Type B pancreatic cell (in vitro differentiated cells): Measurements from ENCODE around the gene NEUROD2. TPM values are rescaled to one million over a fixed set of nuclear protein-coding genes. Genes with fewer than 3 reads are reported as not detected.

Experiments
- DNase-seq: peaks from one replicate; pipeline ENCODE4 v3.0.0; 2021; ENCODE audit warnings: mixed read lengths; ENCODE audit not compliant: unreplicated experiment; ENCODE audit errors: extremely low spot score
- H3K27ac Mint-ChIP-seq: 2 replicates; pipeline ENCODE4 v1.8.0; 2021; ENCODE audit warnings: mild to moderate bottlenecking, mixed read lengths
- H3K27me3 Mint-ChIP-seq: 2 replicates; pipeline ENCODE4 v1.8.0; 2021; ENCODE audit warnings: mixed read lengths
- H3K36me3 Mint-ChIP-seq: 2 replicates; pipeline ENCODE4 v1.8.0; 2021; ENCODE audit warnings: mixed read lengths
- H3K4me1 Mint-ChIP-seq: one replicate; pipeline ENCODE4 v1.8.0; 2021; ENCODE audit warnings: mixed read lengths; ENCODE audit not compliant: unreplicated experiment
- H3K4me3 Mint-ChIP-seq: 2 replicates; pipeline ENCODE4 v1.8.0; 2021; ENCODE audit warnings: mild to moderate bottlenecking, mixed read lengths
- H3K9me3 Mint-ChIP-seq: 2 replicates; pipeline ENCODE4 v1.8.0; 2021; ENCODE audit warnings: mixed read lengths
- CTCF ChIP-seq: fragments of 200-600 bp; sonication (generic); conservative IDR thresholded peaks from 2 replicates; pipeline ENCODE4 v1.5.0; 2021; ENCODE audit warnings: antibody characterized with exemption, mild to moderate bottlenecking
- total RNA-seq: library from RNA; stranded (reverse); gene quantifications from 2 replicates; pipeline ENCODE4 v1.2.1, GENCODE V29; 2021; ENCODE audit warnings: low replicate concordance

NEUROD2 gene
- total RNA-seq, 1 donor from 2014 or later: not detected

GRCh38 chr17:39581071-39581758, 26.5 kb downstream of the NEUROD2 start:
- H3K27me3 Mint-ChIP-seq: peaks cover 50% of the 10 kb centered on the region
- TF ChIP-seq CTCF: no peak
- no peak for DNase-seq

GRCh38 chr17:39580082-39580468, 27.6 kb downstream of the NEUROD2 start:
- H3K4me1 Mint-ChIP-seq: peaks cover 16% of the 10 kb centered on the region

More at GRCh38 chr17:39581071-39581758, 26.5 kb downstream of the NEUROD2 start:
- H3K4me3 Mint-ChIP-seq: no peak overlapping the region
- H3K36me3 Mint-ChIP-seq: no peaks in the 10 kb centered on the region
- no peaks in the 10 kb centered on the region for H3K9me3 Mint-ChIP-seq
- H3K4me1 Mint-ChIP-seq: peaks cover 14% of the 10 kb centered on the region
- H3K27ac Mint-ChIP-seq: no peak overlapping the region

GRCh38 chr17:39579318-39580081, 28.2 kb downstream of the NEUROD2 start:
- no peak for DNase-seq
- TF ChIP-seq CTCF: no peak
- Mint-ChIP-seq H3K36me3 (no peaks in the 10 kb centered on the region), H3K4me3 (peak overlapping the region; percentile 65), H3K27ac (peak overlapping the region; percentile 48), H3K4me1 (peaks cover 20% of the 10 kb centered on the region), H3K27me3 (peaks cover 52% of the 10 kb centered on the region), H3K9me3 (no peaks in the 10 kb centered on the region)

More at GRCh38 chr17:39580082-39580468, 27.6 kb downstream of the NEUROD2 start:
- Mint-ChIP-seq H3K4me3 (no peak overlapping the region), H3K9me3 (no peaks in the 10 kb centered on the region), H3K36me3 (no peaks in the 10 kb centered on the region), H3K27me3 (peaks cover 55% of the 10 kb centered on the region), H3K27ac (no peak overlapping the region)
- TF ChIP-seq CTCF: no peak
- DNase-seq: no peak

- DNase-seq: no peak
- no peak overlapping the region for H3K27ac Mint-ChIP-seq
These were observed 29.4 kb downstream of the NEUROD2 start for GRCh38 chr17:39578272-39578671.

GRCh38 chr17:39576187-39576586, 31.5 kb downstream of the NEUROD2 start:
- Mint-ChIP-seq H3K27ac (no peak overlapping the region), H3K4me3 (no peak overlapping the region), H3K4me1 (peaks cover 25% of the 10 kb centered on the region), H3K27me3 (peaks cover 34% of the 10 kb centered on the region), H3K9me3 (peaks cover 6% of the 10 kb centered on the region), H3K36me3 (peaks cover 8% of the 10 kb centered on the region)
- peak; percentile 78 for TF ChIP-seq CTCF
- no peak for DNase-seq

More at GRCh38 chr17:39578272-39578671, 29.4 kb downstream of the NEUROD2 start:
- Mint-ChIP-seq H3K27me3 (peaks cover 46% of the 10 kb centered on the region), H3K4me3 (no peak overlapping the region), H3K9me3 (no peaks in the 10 kb centered on the region), H3K4me1 (peaks cover 25% of the 10 kb centered on the region), H3K36me3 (no peaks in the 10 kb centered on the region)
- TF ChIP-seq CTCF: no peak
